Measurements from ENCODE around the gene GTF3C1. TPM values are rescaled to one million over a fixed set of nuclear protein-coding genes. Genes with fewer than 3 reads are reported as not detected.

The GTF3C1 gene
- total and polyA plus RNA-seq, 2 of the 13 experiments (the other 11 are each of a cell fraction or from before 2014, with no cell fraction given), result 29.2 to 72.7 TPM

- TF ChIP-seq AHDC1 (CRISPR knock-in tag; IDR thresholded peaks at IDR 0.05; ENCODE audit: borderline replicate concordance) (peak; percentile 13; the same call in 1 of the 2 replicates), ZNF432 (CRISPR knock-in tag; IDR thresholded peaks at IDR 0.05; ENCODE audit: borderline replicate concordance) (no peak), ZNF776 (CRISPR knock-in tag; IDR thresholded peaks at IDR 0.05) (0 out of 2 replicates have a peak, but pooled peaks have one; percentile 52), SP140L (CRISPR knock-in tag; IDR thresholded peaks at IDR 0.05; ENCODE audit: borderline replicate concordance) (no peak), ZNF703 (CRISPR knock-in tag; IDR thresholded peaks at IDR 0.05; ENCODE audit: borderline replicate concordance) (no peak), SOX13 (IDR thresholded peaks at IDR 0.05) (no peak), SOX13 (CRISPR knock-in tag; conservative IDR thresholded peaks at IDR 0.05 in 1 of 2, IDR thresholded peaks at IDR 0.05 in 1 of 2) (peak in 1 of 2 experiments; percentile 60; a peak in 1 of 4 replicates), ZKSCAN5 (CRISPR knock-in tag; IDR thresholded peaks at IDR 0.05) (no peak), THAP7 (CRISPR knock-in tag; IDR thresholded peaks at IDR 0.05) (no peak), ZNF644 (CRISPR knock-in tag; IDR thresholded peaks at IDR 0.05; ENCODE audit: low read depth) (0 out of 2 replicates have a peak, but pooled peaks have one; percentile 46), HMGXB3 (CRISPR knock-in tag; IDR thresholded peaks at IDR 0.05; ENCODE audit: borderline replicate concordance) (peak; percentile 50; the same call in 1 of the 2 replicates), MTERF4 (CRISPR knock-in tag; IDR thresholded peaks at IDR 0.05) (peak; percentile 49; the same call in 1 of the 2 replicates), POLR2A (IDR thresholded peaks at IDR 0.05; ENCODE audit: insufficient read depth in 1 of 2, low read depth in 2 of 2, low read length in 2 of 2) (no peak), POGZ (CRISPR knock-in tag; IDR thresholded peaks at IDR 0.05) (peak; percentile 59; the same call in 1 of the 2 replicates), REPIN1 (CRISPR knock-in tag; IDR thresholded peaks at IDR 0.05; ENCODE audit: borderline replicate concordance, low read depth) (no peak), PHB2 (IDR thresholded peaks at IDR 0.05; ENCODE audit: partially characterized antibody) (no peak), TEAD2 (CRISPR knock-in tag; IDR thresholded peaks at IDR 0.05) (no peak)
These were observed 78.9 kb downstream of the GTF3C1 start (continued) for GRCh38 chr16:27470567-27471431.

Data from HepG2 (cell line).